T47D (cell line): ENCODE results near the gene CCDC3.

Experiments
- DNase-seq, 2 experiments: peaks; one replicate each; pipeline versions ENCODE4 v3.0.0 to v3.0.0-alpha.2; 2011 to 2012; ENCODE audit warnings: low read depth in 1 of 2, low spot score in 1 of 2
- JUND ChIP-seq: IDR thresholded peaks from 2 replicates; pipeline ENCODE4 v1.6.1; 2012; ENCODE audit warnings: low read depth
- in situ Hi-C: cut with HindIII; loops from 2 replicates; pipeline ENCODE4 v1.10.0; 2016; ENCODE audit warnings: low sequenced_read_pairs, low pct_unique_long_range_greater_than_20kb

The CCDC3 gene

GRCh38 chr10:12971001-12971788 lies 30.3 kb downstream of the CCDC3 start:
- in situ Hi-C loops = no loop called here
- DNase-seq = no peak

GRCh38 chr10:12969951-12970350 lies 31.6 kb downstream of the CCDC3 start:
- DNase-seq = no peak
- TF ChIP-seq JUND = no peak
- in situ Hi-C loops = no loop called here

More at GRCh38 chr10:12971001-12971788, 30.3 kb downstream of the CCDC3 start:
- TF ChIP-seq JUND = no peak

- in situ Hi-C loops = no loop called here
- TF ChIP-seq JUND = no peak
- DNase-seq = no peak
These were observed 35.4 kb downstream of the CCDC3 start for GRCh38 chr10:12966067-12966466.

- DNase-seq = no peak
- in situ Hi-C loops = no loop called here
- TF ChIP-seq JUND = no peak
These were observed 35.9 kb downstream of the CCDC3 start for GRCh38 chr10:12965571-12965970.

- TF ChIP-seq JUND = no peak
- no peak for DNase-seq
- in situ Hi-C loops = no loop called here
These were observed 39.0 kb downstream of the CCDC3 start for GRCh38 chr10:12962556-12962955.

GRCh38 chr10:12961416-12962205 lies 39.9 kb downstream of the CCDC3 start:
- in situ Hi-C loops = no loop called here
- TF ChIP-seq JUND = no peak
- no peak for DNase-seq

- no peak for TF ChIP-seq JUND
- in situ Hi-C loops = no loop called here
- no peak for DNase-seq
These were observed 40.6 kb downstream of the CCDC3 start for GRCh38 chr10:12960941-12961340.

- no peak for DNase-seq
- in situ Hi-C loops = no loop called here
- TF ChIP-seq JUND = no peak
These were observed 41.1 kb downstream of the CCDC3 start for GRCh38 chr10:12960334-12960898.

GRCh38 chr10:12958546-12959110 lies 42.9 kb downstream of the CCDC3 start:
- TF ChIP-seq JUND = no peak
- in situ Hi-C loops = no loop called here

GRCh38 chr10:12957081-12957480 lies 44.4 kb downstream of the CCDC3 start:
- in situ Hi-C loops = no loop called here
- TF ChIP-seq JUND = no peak
- DNase-seq = no peak

More at GRCh38 chr10:12958546-12959110, 42.9 kb downstream of the CCDC3 start:
- DNase-seq = no peak

GRCh38 chr10:12954866-12955265 lies 46.6 kb downstream of the CCDC3 start:
- TF ChIP-seq JUND = no peak
- DNase-seq = no peak
- in situ Hi-C loops = no loop called here

GRCh38 chr10:12950583-12951128 lies 50.9 kb downstream of the CCDC3 start:
- no peak for TF ChIP-seq JUND
- in situ Hi-C loops = no loop called here

More at GRCh38 chr10:12950583-12951128, 50.9 kb downstream of the CCDC3 start:
- DNase-seq = no peak
